HCT116 (cell line): ENCODE measurements around the gene WEE1. TPM values are rescaled to one million over a fixed set of nuclear protein-coding genes. Genes with fewer than 3 reads are reported as not detected.

Source experiments
- ATAC-seq: fragments of 200-7000 bp; cut with Tn5 transposase; 2 replicates; pipeline ENCODE4 v1.9.1; 2020; ENCODE audit warnings: mild to moderate bottlenecking, moderate library complexity
- BruUV-seq: library from RNA; stranded (reverse); fragments of 400-500 nt; replicated peaks from 2 replicates; lab custom pipeline; 2021; lab: Mats Ljungman, UMichigan
- CTCF ChIA-PET: fragments of 300-600 bp; sonication (Branson Sonifier 250); formaldehyde crosslinking; loops from one replicate; lab custom pipeline; 2021; ENCODE audit warnings: antibody characterized with exemption; lab: Charles Lee
- POLR2A ChIA-PET: fragments of 300-600, 350-600 bp; sonication (Branson Sonifier 250); formaldehyde crosslinking; loops from one replicate; lab custom pipeline; 2021; ENCODE audit warnings: antibody characterized with exemption; lab: Charles Lee
- RAD21 ChIA-PET, 2 experiments: fragments of 300-600 bp; sonication (Branson Sonifier 250); formaldehyde crosslinking; loops; one replicate each; lab custom pipeline; 2023; ENCODE audit warnings: low total read pairs in 2 of 2; ENCODE audit not compliant: uncharacterized antibody in 2 of 2, unreplicated experiment in 2 of 2, low non-redundant PET in 1 of 2; lab: Charles Lee
- DNase-seq: peaks from one replicate; pipeline ENCODE4 v3.0.0-alpha.2; 2010; ENCODE audit warnings: low read depth, low spot score
- H2AFZ ChIP-seq: fragments of 200-600 bp; shearing (Covaris generic), sonication (generic); 2 replicates; pipeline ENCODE4 v1.6.1; 2017; ENCODE audit warnings: low read depth, mixed run types, mixed read lengths, antibody characterized with exemption, low read length; ENCODE audit not compliant: poor library complexity, severe bottlenecking
- H3K27ac ChIP-seq: 2 replicates; pipeline ENCODE4 v1.5.1; 2012; ENCODE audit warnings: low read depth, low read length
- H3K27me3 ChIP-seq: fragments of 200-600 bp; sonication (generic); 2 replicates; pipeline ENCODE4 v1.6.1; 2016; ENCODE audit warnings: mixed run types, low read length, mixed read lengths; ENCODE audit not compliant: insufficient read depth
- H3K36me3 ChIP-seq, 2 experiments: fragments of 200-500 bp in 1 of 2; fragments of 200-600 bp in 1 of 2; sonication (Bioruptor generic) in 1 of 2; sonication (generic) in 1 of 2; 2 replicates each; pipeline versions ENCODE4 v1.5.1 to v1.6.1; 2014 to 2016; ENCODE audit warnings: low read length in 2 of 2, inconsistent platforms in 1 of 2, mixed read lengths in 1 of 2, mixed run types in 1 of 2; ENCODE audit not compliant: insufficient read depth in 2 of 2, control insufficient read depth in 1 of 2
- H3K4me1 ChIP-seq, 2 experiments: fragments of 200-600 bp in 1 of 2; sonication (generic) in 1 of 2; 2 replicates each; pipeline versions ENCODE4 v1.5.1 to v1.6.1; 2012 to 2017; ENCODE audit warnings: low read length in 2 of 2, inconsistent platforms in 1 of 2, mild to moderate bottlenecking in 1 of 2, mixed read lengths in 1 of 2, mixed run types in 1 of 2, moderate library complexity in 1 of 2; ENCODE audit not compliant: insufficient read depth in 2 of 2, control insufficient read depth in 1 of 2
- H3K4me2 ChIP-seq: fragments of 200-600 bp; sonication (generic); 2 replicates; pipeline ENCODE4 v1.6.1; 2017; ENCODE audit warnings: mixed run types, low read length, mixed read lengths
- H3K4me3 ChIP-seq, 2 experiments: fragments of 200-600 bp in 1 of 2; sonication (generic) in 1 of 2; replicated peaks in 1 of 2; 2 replicates each; pipeline ENCODE4 v1.5.1; 2011 to 2016; ENCODE audit warnings: low read length in 2 of 2, control low read depth in 1 of 2, low read depth in 1 of 2, mild to moderate bottlenecking in 1 of 2, mixed read lengths in 1 of 2, mixed run types in 1 of 2
- H3K79me2 ChIP-seq: fragments of 200-600 bp; sonication (generic); 2 replicates; pipeline ENCODE4 v1.6.1; 2017; ENCODE audit warnings: mild to moderate bottlenecking, mixed run types, low read length, moderate library complexity, mixed read lengths; ENCODE audit not compliant: insufficient read depth
- H3K9ac ChIP-seq: fragments of 200-600 bp; sonication (generic); 2 replicates; pipeline ENCODE4 v1.6.1; 2016; ENCODE audit warnings: low read length, mixed read lengths
- H3K9me2 ChIP-seq: fragments of 200-600 bp; sonication (generic), shearing (Covaris generic); 2 replicates; pipeline ENCODE4 v1.6.1; 2017; ENCODE audit warnings: mixed run types, mild to moderate bottlenecking, moderate library complexity; ENCODE audit not compliant: insufficient read depth
- H3K9me3 ChIP-seq, 2 experiments: fragments of 200-500 bp in 1 of 2; fragments of 200-600 bp in 1 of 2; sonication (Bioruptor generic) in 1 of 2; sonication (generic) in 1 of 2; 2 replicates each; pipeline ENCODE4 v1.6.1; 2014 to 2017; ENCODE audit warnings: low read length in 2 of 2, mixed read lengths in 2 of 2, inconsistent platforms in 1 of 2, low read depth in 1 of 2, mild to moderate bottlenecking in 1 of 2, mixed run types in 1 of 2, moderate library complexity in 1 of 2; ENCODE audit not compliant: control insufficient read depth in 1 of 2, insufficient read depth in 1 of 2
- H4K20me1 ChIP-seq: fragments of 200-600 bp; sonication (generic), shearing (Covaris generic); 2 replicates; pipeline ENCODE4 v1.6.1; 2017; ENCODE audit warnings: mixed run types, mild to moderate bottlenecking, moderate library complexity; ENCODE audit not compliant: insufficient read depth
- ATF3 ChIP-seq: IDR thresholded peaks from 2 replicates; pipeline ENCODE4 v1.6.1; 2012
- CBX3 ChIP-seq: IDR thresholded peaks from 2 replicates; pipeline ENCODE4 v1.6.1; 2012; ENCODE audit warnings: low read depth
- CEBPB ChIP-seq: IDR thresholded peaks from 2 replicates; pipeline ENCODE4 v1.6.1; 2012; ENCODE audit warnings: low read depth
- CTCF ChIP-seq, 3 experiments: fragments of 200-600 bp in 1 of 3; sonication (generic) in 1 of 3; IDR thresholded peaks in 2 of 3; conservative IDR thresholded peaks in 1 of 3; 2 replicates each; pipeline ENCODE4 v1.5.1; 2012 to 2017; ENCODE audit warnings: low read depth in 2 of 3, low read length in 2 of 3, antibody characterized with exemption in 1 of 3, borderline replicate concordance in 1 of 3, control low read depth in 1 of 3, mild to moderate bottlenecking in 1 of 3, mixed read lengths in 1 of 3, mixed run types in 1 of 3, moderate library complexity in 1 of 3; ENCODE audit not compliant: insufficient read depth in 1 of 3
- EGR1 ChIP-seq: IDR thresholded peaks from 2 replicates; pipeline ENCODE4 v1.6.1; 2012; ENCODE audit warnings: low read depth
- ELF1 ChIP-seq: IDR thresholded peaks from 2 replicates; pipeline ENCODE4 v1.6.1; 2012; ENCODE audit warnings: low read depth, borderline replicate concordance
- EZH2 ChIP-seq: fragments of 200-600 bp; sonication (generic); IDR thresholded peaks from 2 replicates; pipeline ENCODE4 v1.6.1; 2017; ENCODE audit warnings: antibody characterized with exemption, mixed run types
- EZH2phosphoT487 ChIP-seq: fragments of 200-600 bp; IDR thresholded peaks from 2 replicates; pipeline ENCODE4 v1.6.1; 2018; ENCODE audit warnings: antibody characterized with exemption, borderline replicate concordance
- FOSL1 ChIP-seq: IDR thresholded peaks from 2 replicates; pipeline ENCODE4 v1.6.1; 2012; ENCODE audit warnings: low read depth
- JUND ChIP-seq: IDR thresholded peaks from 2 replicates; pipeline ENCODE4 v1.6.1; 2012
- MAX ChIP-seq: IDR thresholded peaks from 2 replicates; pipeline ENCODE4 v1.6.1; 2012
- POLR2A ChIP-seq: IDR thresholded peaks from 2 replicates; pipeline ENCODE4 v1.7.0; 2011; ENCODE audit warnings: borderline replicate concordance; ENCODE audit not compliant: insufficient read depth, insufficient read length; ENCODE audit errors: extremely low read depth
- POLR2AphosphoS5 ChIP-seq: IDR thresholded peaks from 2 replicates; pipeline ENCODE4 v1.6.1; 2011; ENCODE audit warnings: mild to moderate bottlenecking, low read depth, low read length, moderate library complexity
- RAD21 ChIP-seq: IDR thresholded peaks from 2 replicates; pipeline ENCODE4 v1.6.1; 2012; ENCODE audit warnings: low read depth, mild to moderate bottlenecking
- REST ChIP-seq: IDR thresholded peaks from 2 replicates; pipeline ENCODE4 v1.6.1; 2012; ENCODE audit warnings: low read depth
- SIN3A ChIP-seq: IDR thresholded peaks from 2 replicates; pipeline ENCODE4 v1.6.1; 2012; ENCODE audit warnings: low read depth
- SP1 ChIP-seq: IDR thresholded peaks from 2 replicates; pipeline ENCODE4 v1.6.1; 2012; ENCODE audit warnings: low read depth
- SRF ChIP-seq: IDR thresholded peaks from 2 replicates; pipeline ENCODE4 v1.6.1; 2012; ENCODE audit warnings: low read depth
- YY1 ChIP-seq: IDR thresholded peaks from 2 replicates; pipeline ENCODE4 v1.6.1; 2011; ENCODE audit warnings: low read length, low read depth, moderate library complexity, mild to moderate bottlenecking; ENCODE audit not compliant: insufficient replicate concordance; ENCODE audit errors: extremely low read depth
- ZFX ChIP-seq: fragments of 450-650 bp; IDR thresholded peaks from 2 replicates; pipeline ENCODE4 v1.6.1; 2017
- ZNF274 ChIP-seq: fragments of 200-500 bp; sonication (Bioruptor generic); IDR thresholded peaks from 2 replicates; pipeline ENCODE4 v1.6.1; 2014; ENCODE audit warnings: mild to moderate bottlenecking, low read depth, low read length, inconsistent platforms
- intact Hi-C: fragments of 100-400 bp; cut with micrococcal nuclease; formaldehyde crosslinking; loops from 2 replicates; pipeline ENCODE4 v1.10.0; 2022
- total RNA-seq: library from RNA; stranded (reverse); gene quantifications from one replicate; pipeline ENCODE4 v1.2.1, GENCODE V29; 2021; ENCODE audit not compliant: unreplicated experiment

Gene WEE1
- total RNA-seq, 1 experiment from 2014 or later = 50.8 TPM

GRCh38 chr11:9565822-9566560 lies 7.5 kb upstream of the WEE1 start:
- no peaks in the 10 kb centered on the region for H3K9me2 ChIP-seq
- ChIA-PET RAD21 (interaction anchor here in 1 of 2 experiments (0.5 kb wide), 1 partner anchor 202 kb away, joined by 4 read pairs; no protein-coding TSS in a partner anchor), CTCF (interaction anchor here (1.7 kb wide), 1 partner anchor 31 kb away, joined by 11 read pairs; no protein-coding TSS in a partner anchor), POLR2A (interaction anchor here (1.0 to 1.2 kb wide), 2 partner anchors 31 to 105 kb away, joined by 4 to 5 read pairs; partner anchors contain the start of gene ZNF143)
- no peaks in the 10 kb centered on the region for H4K20me1 ChIP-seq
- peak overlapping the region; percentile 57 for H3K27ac ChIP-seq
- ATAC-seq (peak; percentile 91), DNase-seq (peak; percentile 100)
- no TSS peak for BruUV-seq
- H2AFZ ChIP-seq = no peak overlapping the region
- no peaks in the 10 kb centered on the region for H3K79me2 ChIP-seq
- peaks cover 41 to 69% of the 10 kb centered on the region in 2 experiments for H3K4me1 ChIP-seq
- peak overlapping the region; percentile 70 for H3K4me2 ChIP-seq
- H3K27me3 ChIP-seq = no peaks in the 10 kb centered on the region
- intact Hi-C loops = no loop called here
- no peaks in the 10 kb centered on the region for H3K36me3 ChIP-seq
- peak overlapping the region; percentile 58 for H3K9ac ChIP-seq
- peak overlapping the region; percentile 11 to 20; a peak in 3 of 4 replicates for H3K4me3 ChIP-seq
- H3K9me3 ChIP-seq = peaks cover 0 to 2% of the 10 kb centered on the region in 2 experiments; a peak in 1 of 4 replicates
- TF ChIP-seq FOSL1 (peak; percentile 100), CBX3 (peak; percentile 97), CEBPB (peak; percentile 93), ZNF274 (no peak), JUND (peak; percentile 100), EZH2phosphoT487 (no peak), POLR2AphosphoS5 (peak; percentile 65; the same call in 1 of the 2 replicates), POLR2A (no peak), RAD21 (peak; percentile 34), CTCF (IDR thresholded peaks at IDR 0.05 in 2 of 3, conservative IDR thresholded peaks at IDR 0.05 in 1 of 3; ENCODE audit: borderline replicate concordance in 1 of 3, insufficient read depth in 1 of 3, low read depth in 2 of 3, low read length in 2 of 3) (no peak), ELF1 (no peak), MAX (peak; percentile 95), REST (no peak), SP1 (peak; percentile 98), YY1 (no peak), ZFX (no peak), SIN3A (peak; percentile 98), SRF (peak; percentile 100), ATF3 (no peak; the same call in 1 of the 2 replicates), EZH2 (no peak), EGR1 (no peak)
